ENCODE data around the gene PSD4.
A peak's percentile ranks its signal among the peaks of the same experiment; 100 is the strongest.

Gene PSD4

GRCh38 chr2:113219889-113220641 lies 46.3 kb downstream of the PSD4 start:
- DNase-seq = no peak

GRCh38 chr2:113220970-113221708 lies 47.4 kb downstream of the PSD4 start:
- no peak for DNase-seq

DNA sequence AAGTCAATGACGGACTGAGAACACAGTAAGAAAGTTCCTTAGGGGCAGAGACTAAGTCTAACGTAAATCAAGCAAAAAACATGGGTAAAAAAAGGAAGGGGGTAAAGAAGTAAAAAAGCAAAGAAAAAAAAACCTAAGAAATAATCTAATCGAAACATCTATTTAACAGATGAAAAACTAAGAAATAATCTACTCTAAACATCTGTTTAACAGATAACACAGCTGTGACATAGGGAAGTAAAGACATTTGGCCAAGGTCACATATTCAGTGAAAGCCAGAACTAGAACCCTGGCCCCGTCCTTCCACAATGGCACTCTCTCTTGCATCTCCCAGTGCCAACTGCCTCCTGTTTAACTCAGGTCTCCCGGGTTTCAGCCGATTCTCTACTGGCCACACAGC lies 48.1 kb downstream of the PSD4 start:
- no peak for DNase-seq

DNA sequence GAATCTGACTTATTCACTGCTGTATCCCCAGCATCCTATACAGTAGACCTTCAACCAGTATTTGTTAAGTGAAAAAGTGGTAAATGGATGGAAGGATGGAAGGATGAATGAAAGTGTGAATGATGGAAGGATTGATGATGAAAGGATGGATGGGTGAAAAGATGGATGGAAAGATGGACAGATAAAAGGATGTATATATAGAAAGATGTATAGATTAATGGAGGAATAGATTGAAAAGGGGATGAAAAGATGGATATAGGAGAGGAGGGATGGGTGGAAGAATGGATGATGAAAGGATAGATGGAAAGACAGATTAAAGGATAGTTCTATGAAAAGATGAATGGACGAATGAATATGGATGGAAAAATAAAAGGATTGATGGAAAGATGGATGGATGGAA lies 50.0 kb downstream of the PSD4 start:
- no peak for DNase-seq

- no peak for DNase-seq
Observed at GRCh38 chr2:113224647-113225236, 51.0 kb downstream of the PSD4 start.

DNA sequence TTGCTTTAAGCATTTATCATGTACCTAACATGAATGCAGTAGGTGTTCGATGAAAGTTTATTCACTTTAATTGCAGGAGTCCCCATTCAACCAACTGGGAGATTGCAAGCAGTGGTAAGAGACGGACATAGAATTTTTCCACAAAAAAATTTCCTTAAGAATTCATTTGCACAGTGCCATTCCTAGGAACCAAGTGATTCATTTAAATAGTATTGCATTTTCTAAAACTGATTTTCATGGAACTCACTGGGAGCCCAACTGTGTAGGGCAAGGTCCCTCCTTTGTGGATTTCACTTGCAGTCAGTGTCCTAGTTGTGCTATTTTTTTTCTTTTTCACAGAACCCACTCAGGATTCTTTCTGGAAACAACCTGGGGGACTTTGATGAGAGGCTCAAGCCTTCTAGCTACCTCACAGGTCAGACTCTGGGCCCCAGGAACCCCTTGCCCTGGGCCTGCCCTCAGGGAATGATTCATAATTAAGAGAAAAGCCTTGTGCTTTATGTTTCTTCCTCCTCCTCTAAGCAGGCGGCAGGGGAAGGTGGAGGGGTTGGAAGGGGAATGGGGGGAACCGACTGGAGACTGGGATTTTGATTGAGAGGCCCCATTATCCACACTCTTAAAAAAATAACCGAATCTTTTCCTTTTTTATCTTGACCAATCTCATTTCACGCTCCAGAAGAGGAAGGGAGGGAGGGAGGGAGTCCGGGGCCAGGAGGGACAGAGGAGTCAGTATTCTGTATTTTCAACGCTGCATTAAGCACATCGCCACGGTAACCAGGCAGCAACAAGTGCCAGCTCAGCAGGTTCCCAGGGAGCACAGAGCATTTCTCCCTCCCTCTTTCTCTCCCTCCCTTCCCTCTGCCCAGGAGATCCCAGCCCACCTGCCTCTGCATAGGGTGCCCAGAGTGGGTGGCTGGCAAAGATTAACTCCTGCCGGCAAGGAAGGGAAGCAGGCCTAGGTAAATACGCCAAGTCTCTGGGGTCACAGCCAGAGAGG lies 51.8 kb downstream of the PSD4 start:
- peak in 37 of 56 donors; percentile 5 to 73 (median 31) for DNase-seq

GRCh38 chr2:113226462-113226861 lies 52.7 kb downstream of the PSD4 start:
- DNase-seq = no peak

- DNase-seq = no peak
Observed at GRCh38 chr2:113227290-113227689, 53.5 kb downstream of the PSD4 start.

GRCh38 chr2:113227698-113228097 lies 53.9 kb downstream of the PSD4 start:
- DNase-seq = no peak

DNA sequence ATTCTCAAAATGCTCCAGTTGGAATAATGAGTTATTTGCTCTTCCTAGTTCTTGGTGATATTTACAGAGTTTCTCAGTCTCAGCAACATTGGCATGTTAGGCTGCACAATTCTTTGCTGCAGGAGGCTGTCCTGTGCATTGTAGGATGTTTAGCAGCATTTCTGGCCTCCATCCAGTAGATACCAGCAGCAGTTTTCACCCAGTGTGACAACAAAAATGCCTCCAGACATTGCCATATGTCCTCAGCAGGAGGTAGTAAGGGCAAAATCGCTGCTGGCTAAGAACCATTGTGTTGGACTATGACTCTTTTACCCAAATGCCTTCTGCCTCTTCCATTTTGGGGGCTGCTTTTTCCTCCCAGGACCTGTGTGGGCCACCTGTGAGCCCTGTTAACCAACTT lies 54.6 kb downstream of the PSD4 start:
- DNase-seq = no peak

DNA sequence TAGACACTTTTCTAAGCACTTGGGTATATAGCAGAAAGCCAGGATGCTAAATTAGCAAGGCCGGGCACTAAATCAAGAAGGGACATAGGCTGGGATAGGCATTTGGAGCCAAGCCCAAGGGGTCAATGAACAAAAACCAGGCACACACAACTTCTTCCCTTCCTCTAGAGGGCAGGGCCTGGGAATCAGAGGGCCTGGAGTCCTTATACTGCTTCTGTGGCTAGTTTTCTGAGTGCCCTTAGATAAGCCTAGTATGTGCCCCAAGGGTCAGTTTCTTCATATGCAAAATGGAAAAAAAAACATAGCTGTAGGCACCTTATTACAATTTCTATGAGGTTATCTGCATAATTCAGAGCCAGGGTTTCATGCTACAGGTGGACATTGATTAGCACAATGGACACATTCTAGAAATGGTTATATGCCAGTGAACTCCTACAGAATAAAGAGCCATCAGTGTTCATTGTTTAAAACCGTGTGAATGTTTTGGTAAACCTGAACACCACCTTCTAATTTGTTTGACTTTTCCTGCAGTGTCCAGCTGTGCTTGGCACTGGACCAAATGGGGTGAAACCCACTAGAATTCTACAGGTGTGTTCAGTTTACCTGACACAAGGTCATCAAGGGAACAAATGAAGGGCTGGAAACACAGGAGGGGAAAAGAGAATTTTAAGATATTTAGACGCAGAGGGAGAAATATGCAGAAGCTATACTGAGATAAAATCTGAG lies 55.4 kb downstream of the PSD4 start:
- no peak for DNase-seq

GRCh38 chr2:113229795-113230194 lies 56.0 kb downstream of the PSD4 start:
- no peak for DNase-seq

DNA sequence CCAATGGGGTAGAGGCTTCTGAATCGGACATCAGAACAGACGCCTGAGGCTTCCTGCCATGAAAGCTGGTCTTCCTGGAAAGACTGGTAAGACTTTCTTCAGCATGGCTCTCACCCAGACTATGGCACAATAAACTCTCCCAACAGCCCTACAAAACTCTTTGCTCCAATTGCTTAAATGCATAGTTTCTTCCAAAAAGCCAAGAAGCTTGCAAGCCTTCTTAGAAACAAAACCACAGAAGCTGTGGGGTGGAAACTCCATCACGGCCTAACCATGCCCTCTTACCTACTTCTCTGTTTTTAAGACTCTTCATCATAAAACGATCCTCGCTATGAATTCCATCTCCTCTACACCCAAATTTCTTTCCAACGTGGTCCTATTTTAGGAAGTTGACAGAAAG lies 56.8 kb downstream of the PSD4 start:
- no peak for DNase-seq

DNA sequence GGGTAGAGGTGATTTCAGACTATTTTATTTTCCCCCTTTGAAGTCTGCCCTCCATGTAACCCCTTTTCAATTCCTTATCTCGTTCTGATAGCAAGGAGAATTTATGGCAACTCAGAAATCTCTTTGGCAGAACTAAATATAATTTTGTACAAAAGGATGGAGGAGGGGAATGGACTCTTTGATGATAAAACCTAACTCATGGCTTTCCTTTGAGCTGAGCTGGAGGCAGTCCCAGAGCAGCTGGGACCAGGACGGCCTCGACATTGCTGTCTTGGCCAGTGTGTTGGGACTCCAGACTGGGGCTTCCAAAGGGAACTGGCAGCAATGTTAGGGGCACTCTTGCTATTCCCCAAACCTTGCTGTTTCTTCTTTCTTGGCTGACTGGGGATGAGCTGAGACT lies 57.3 kb downstream of the PSD4 start:
- DNase-seq = no peak

GRCh38 chr2:113232123-113232522 lies 58.4 kb downstream of the PSD4 start:
- no peak for DNase-seq

DNA sequence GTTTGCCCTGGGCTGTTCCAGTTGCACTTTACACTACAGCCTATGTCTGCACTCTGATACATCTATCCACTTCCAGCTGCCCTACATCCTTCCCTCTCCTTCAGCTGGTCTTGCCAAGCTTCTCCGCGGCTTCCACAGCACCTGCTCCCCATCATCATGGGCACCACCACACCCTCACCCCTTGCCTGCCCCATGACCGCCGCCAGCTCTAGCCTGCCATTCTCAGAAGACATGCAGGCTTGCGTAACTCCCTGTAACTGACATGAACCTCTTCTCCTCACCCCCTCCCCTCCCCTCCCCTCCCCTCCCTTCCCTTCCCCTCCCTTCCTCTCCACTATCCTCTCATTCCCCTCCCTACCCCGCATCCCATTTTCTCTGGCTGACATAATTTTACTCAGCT lies 59.0 kb downstream of the PSD4 start:
- DNase-seq = no peak

DNA sequence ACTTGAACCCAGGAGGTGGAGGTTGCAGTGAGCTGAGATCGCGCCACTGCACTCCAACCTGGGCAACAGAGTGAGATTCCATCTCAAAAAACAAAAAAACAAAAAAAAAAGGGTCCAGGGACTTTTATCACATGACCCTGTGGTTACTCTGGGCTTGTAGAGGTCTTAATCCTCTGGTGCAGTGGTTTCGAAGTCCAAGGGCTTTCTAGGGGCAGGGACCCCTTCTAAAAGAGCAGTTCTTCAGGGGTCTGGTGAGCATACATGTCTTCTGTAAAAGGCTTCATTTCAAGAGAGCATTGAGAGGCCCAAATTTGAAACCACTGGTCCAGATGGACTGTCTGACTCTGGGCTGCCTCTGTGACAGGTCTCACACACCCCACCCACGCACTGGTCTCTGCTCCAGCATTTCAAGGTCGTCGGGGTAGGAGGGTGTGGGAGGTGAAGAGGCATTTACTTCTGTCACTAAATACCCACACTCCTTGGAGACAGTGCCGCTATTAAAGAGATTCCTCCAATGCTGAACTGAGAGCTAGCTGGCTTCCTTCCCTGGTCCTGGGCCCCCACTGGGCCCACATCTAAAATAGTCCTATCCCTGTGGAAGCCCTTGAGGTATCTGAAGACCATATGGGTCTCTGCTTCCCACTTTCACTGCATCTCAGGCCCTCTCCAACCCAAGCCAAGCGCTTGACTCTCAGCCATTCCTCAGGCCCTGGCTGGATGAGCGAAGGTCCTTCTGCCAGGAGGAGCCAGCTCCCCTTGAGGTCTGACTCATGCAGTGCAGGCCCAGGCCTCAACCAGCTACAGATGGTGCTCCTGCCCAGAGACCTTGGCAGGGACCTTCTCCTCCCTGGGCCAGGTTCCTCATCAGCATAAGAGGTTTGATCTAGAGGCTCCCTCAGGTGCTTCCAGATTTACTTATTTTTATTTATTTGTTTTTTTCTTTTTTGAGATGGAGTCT lies 60.1 kb downstream of the PSD4 start:
- DNase-seq = no peak

DNA sequence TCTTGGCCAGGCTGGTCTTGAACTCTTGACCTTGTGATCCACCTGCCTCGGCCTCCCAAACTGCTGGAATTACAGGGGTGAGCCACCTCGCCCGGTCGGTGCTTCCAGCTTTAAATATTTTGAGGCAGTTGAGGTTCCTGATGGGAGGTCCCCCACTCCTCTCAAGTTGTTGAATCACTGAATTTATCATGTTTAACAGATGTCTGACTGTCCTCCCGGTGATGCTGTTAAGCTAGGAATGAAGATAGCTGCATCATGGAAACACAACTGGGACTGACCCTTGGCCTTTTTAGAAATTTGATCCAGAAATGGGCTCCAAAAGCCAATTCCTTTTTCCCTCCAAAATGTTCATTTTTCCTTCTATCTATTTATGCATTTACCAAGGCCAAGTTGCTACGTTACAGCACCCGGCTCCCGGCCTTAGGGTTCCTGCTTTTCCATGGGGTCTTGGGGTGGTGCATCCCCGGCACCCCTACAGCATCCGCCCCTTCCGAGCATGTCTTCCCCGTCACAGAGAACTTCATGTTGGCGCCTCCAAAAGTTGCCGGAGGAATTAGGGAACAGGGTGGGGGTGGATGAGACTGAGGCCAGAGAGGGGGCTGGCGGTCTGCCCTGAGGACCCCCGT lies 61.1 kb downstream of the PSD4 start:
- DNase-seq = no peak

Data from nucleus accumbens (tissue), 56 donors.